CD14-positive monocyte (primary cell): ENCODE measurements around the gene SBF2. TPM values are rescaled to one million over a fixed set of nuclear protein-coding genes. Genes with fewer than 3 reads are reported as not detected.

ENCODE experiments used
- DNase-seq, 3 donors: peaks; one replicate each; pipeline ENCODE4 v3.0.0-alpha.2; 2011 to 2022
- H2AFZ ChIP-seq: 2 replicates; pipeline ENCODE4 v1.6.0; 2012; ENCODE audit warnings: mild to moderate bottlenecking, low read depth, low read length, inconsistent platforms; ENCODE audit not compliant: insufficient read depth, poor library complexity, severe bottlenecking
- H3K27ac ChIP-seq, 2 donors: 1 replicate in 1 of 2; 2 replicates in 1 of 2; pipeline ENCODE4 v1.5.1; 2012 to 2013; ENCODE audit warnings: low read length in 2 of 2, control low read depth in 1 of 2, inconsistent platforms in 1 of 2, low read depth in 1 of 2, mild to moderate bottlenecking in 1 of 2
- H3K27me3 ChIP-seq, 2 donors: one replicate each; pipeline versions ENCODE4 v1.6.0 to v1.6.1; 2011 to 2013; ENCODE audit warnings: low read length in 2 of 2; ENCODE audit not compliant: control insufficient read depth in 2 of 2, insufficient read depth in 2 of 2
- H3K36me3 ChIP-seq, 2 donors: replicated peaks in 1 of 2; 1 replicate in 1 of 2; 2 replicates in 1 of 2; pipeline versions ENCODE4 v1.5.1 to v1.6.1; 2012 to 2013; ENCODE audit warnings: low read length in 2 of 2, control low read depth in 1 of 2, inconsistent platforms in 1 of 2, mild to moderate bottlenecking in 1 of 2; ENCODE audit not compliant: insufficient read depth in 2 of 2, control insufficient read depth in 1 of 2
- H3K4me1 ChIP-seq, 2 donors: 1 replicate in 1 of 2; 2 replicates in 1 of 2; pipeline versions ENCODE4 v1.5.1 to v1.6.1; 2012 to 2013; ENCODE audit warnings: low read length in 2 of 2, control low read depth in 1 of 2, inconsistent platforms in 1 of 2, mild to moderate bottlenecking in 1 of 2, moderate library complexity in 1 of 2; ENCODE audit not compliant: insufficient read depth in 2 of 2, control insufficient read depth in 1 of 2
- H3K4me2 ChIP-seq: replicated peaks from 2 replicates; pipeline ENCODE3; 2012; ENCODE audit warnings: low read length, moderate library complexity, mild to moderate bottlenecking; ENCODE audit not compliant: poor library complexity, severe bottlenecking; ENCODE audit errors: extremely low read depth
- H3K4me3 ChIP-seq, 3 experiments: fragments of 200-600 bp in 1 of 3; sonication (generic) in 1 of 3; replicated peaks in 1 of 3; 1 replicate in 2 of 3; 2 replicates in 1 of 3; pipeline ENCODE4 v1.5.1; 2011 to 2013; ENCODE audit warnings: low read length in 3 of 3, mild to moderate bottlenecking in 3 of 3, control low read depth in 2 of 3, low read depth in 2 of 3, inconsistent platforms in 1 of 3, moderate library complexity in 1 of 3
- H3K79me2 ChIP-seq: 2 replicates; pipeline ENCODE4 v1.6.0; 2012; ENCODE audit warnings: mild to moderate bottlenecking, control low read depth, inconsistent platforms, low read length, moderate library complexity; ENCODE audit not compliant: insufficient read depth
- H3K9ac ChIP-seq: 2 replicates; pipeline ENCODE4 v1.6.0; 2017; ENCODE audit warnings: low read length, mild to moderate bottlenecking; ENCODE audit not compliant: insufficient read depth, poor library complexity, severe bottlenecking
- H3K9me3 ChIP-seq, 2 donors: replicated peaks in 1 of 2; 1 replicate in 1 of 2; 2 replicates in 1 of 2; pipeline versions ENCODE4 v1.5.1 to v1.6.1; 2012 to 2013; ENCODE audit warnings: low read length in 2 of 2, control low read depth in 1 of 2; ENCODE audit not compliant: control insufficient read depth in 1 of 2, insufficient read depth in 1 of 2
- H4K20me1 ChIP-seq: 2 replicates; pipeline ENCODE4 v1.6.0; 2012; ENCODE audit warnings: mild to moderate bottlenecking, low read length, control low read depth, moderate library complexity; ENCODE audit not compliant: insufficient read depth
- H3K27ac Mint-ChIP-seq, 7 donors: one replicate each; pipeline ENCODE4 v1.8.0; 2020; ENCODE audit warnings: mild to moderate bottlenecking in 7 of 7, mixed read lengths in 7 of 7, moderate library complexity in 6 of 7, inconsistent platforms in 2 of 7
- H3K27me3 Mint-ChIP-seq, 3 donors: one replicate each; pipeline ENCODE4 v1.8.0; 2021 to 2022; ENCODE audit warnings: low read depth in 3 of 3, mild to moderate bottlenecking in 3 of 3, mixed read lengths in 3 of 3, moderate library complexity in 3 of 3, inconsistent platforms in 1 of 3
- H3K36me3 Mint-ChIP-seq, 2 donors: one replicate each; pipeline ENCODE4 v1.8.0; 2020; ENCODE audit warnings: mixed read lengths in 2 of 2, inconsistent platforms in 1 of 2, mild to moderate bottlenecking in 1 of 2
- H3K4me1 Mint-ChIP-seq: one replicate; pipeline ENCODE4 v1.8.0; 2020; ENCODE audit warnings: mild to moderate bottlenecking, mixed read lengths
- H3K4me3 Mint-ChIP-seq, 2 donors: one replicate each; pipeline ENCODE4 v1.8.0; 2020; ENCODE audit warnings: mild to moderate bottlenecking in 2 of 2, mixed read lengths in 2 of 2, moderate library complexity in 1 of 2
- H3K9me3 Mint-ChIP-seq, 7 donors: one replicate each; pipeline ENCODE4 v1.8.0; 2020 to 2022; ENCODE audit warnings: mixed read lengths in 7 of 7, mild to moderate bottlenecking in 6 of 7, moderate library complexity in 6 of 7, inconsistent platforms in 2 of 7
- WGBS: methylation state at CpG from one replicate; pipeline ENCODE4 v1.1.5; 2013; ENCODE audit warnings: missing lambda C conversion rate; ENCODE audit not compliant: insufficient coverage; 5-methylcytosine and 5-hydroxymethylcytosine counted together
- intact Hi-C, 2 donors: fragments of 100-400 bp; cut with micrococcal nuclease; formaldehyde crosslinking; loops; one replicate each; pipeline versions ENCODE4 v1.15.0 to v1.15.1; 2023
- polyA plus RNA-seq, 3 donors: library from polyadenylated mRNA; depleted of rRNA in 1 of 3; unstranded in 2 of 3; stranded (reverse) in 1 of 3; fragments of 300-500 nt in 2 of 3; fragments of >200 nt in 1 of 3; fragmentation: Illumina TruSeq in 2 of 3; gene quantifications; 1 replicate in 2 of 3; 2 replicates in 1 of 3; pipeline ENCODE4 v1.2.3, GENCODE V29; 2012 to 2021
- TF ChIP-seq, protein P1 (sequence below): fragments of 200-600 bp; IDR thresholded peaks from one replicate; pipeline ENCODE4 v1.8.0; 2022; ENCODE audit warnings: antibody characterized with exemption, mild to moderate bottlenecking

SBF2 gene
- polyA plus RNA-seq, 3 donors, result 8.9 to 30.7 (median 16.4) TPM

DNA sequence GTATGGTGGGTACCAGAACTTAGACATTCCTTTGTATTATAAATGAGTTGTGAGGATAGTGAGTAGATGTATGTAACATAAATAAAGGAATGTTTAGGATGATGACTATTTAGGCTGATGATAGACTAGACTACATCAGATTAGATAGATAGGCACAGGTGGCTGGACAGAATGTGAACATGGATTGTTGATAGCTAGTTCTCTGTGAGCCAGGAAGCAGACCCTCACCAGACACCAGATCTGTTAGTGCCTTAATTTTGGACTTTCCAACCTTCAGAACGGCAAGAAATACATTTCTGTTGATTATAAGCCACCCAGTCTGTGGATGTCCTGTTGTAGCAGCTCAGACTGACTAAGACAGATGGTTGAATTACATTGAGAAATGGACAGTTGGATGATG is 530.7 kb downstream of the SBF2 start:
- Histone ChIP-seq H3K36me3 (no peaks in the 10 kb centered on the region), H2AFZ (no peak overlapping the region), H3K4me3 (no peak overlapping the region), H3K27ac (no peak overlapping the region), H3K9ac (no peak overlapping the region), H3K9me3 (no peaks in the 10 kb centered on the region), H3K4me1 (peaks cover 12 to 14% of the 10 kb centered on the region in 2 donors), H3K27me3 (no peaks in the 10 kb centered on the region), H3K79me2 (no peaks in the 10 kb centered on the region), H4K20me1 (no peaks in the 10 kb centered on the region), H3K4me2 (no peak overlapping the region)
- intact Hi-C loops, result no loop called here
- TF ChIP-seq, protein P1, sequence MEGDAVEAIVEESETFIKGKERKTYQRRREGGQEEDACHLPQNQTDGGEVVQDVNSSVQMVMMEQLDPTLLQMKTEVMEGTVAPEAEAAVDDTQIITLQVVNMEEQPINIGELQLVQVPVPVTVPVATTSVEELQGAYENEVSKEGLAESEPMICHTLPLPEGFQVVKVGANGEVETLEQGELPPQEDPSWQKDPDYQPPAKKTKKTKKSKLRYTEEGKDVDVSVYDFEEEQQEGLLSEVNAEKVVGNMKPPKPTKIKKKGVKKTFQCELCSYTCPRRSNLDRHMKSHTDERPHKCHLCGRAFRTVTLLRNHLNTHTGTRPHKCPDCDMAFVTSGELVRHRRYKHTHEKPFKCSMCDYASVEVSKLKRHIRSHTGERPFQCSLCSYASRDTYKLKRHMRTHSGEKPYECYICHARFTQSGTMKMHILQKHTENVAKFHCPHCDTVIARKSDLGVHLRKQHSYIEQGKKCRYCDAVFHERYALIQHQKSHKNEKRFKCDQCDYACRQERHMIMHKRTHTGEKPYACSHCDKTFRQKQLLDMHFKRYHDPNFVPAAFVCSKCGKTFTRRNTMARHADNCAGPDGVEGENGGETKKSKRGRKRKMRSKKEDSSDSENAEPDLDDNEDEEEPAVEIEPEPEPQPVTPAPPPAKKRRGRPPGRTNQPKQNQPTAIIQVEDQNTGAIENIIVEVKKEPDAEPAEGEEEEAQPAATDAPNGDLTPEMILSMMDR, result no peak
- Mint-ChIP-seq H3K4me3 (no peak overlapping the region), H3K27me3 (peaks cover 5 to 8% (median 7%) of the 10 kb centered on the region in 3 donors), H3K27ac (no peak overlapping the region), H3K9me3 (peaks cover 0 to 4% (median 0%) of the 10 kb centered on the region in 7 donors), H3K4me1 (peaks cover 18% of the 10 kb centered on the region), H3K36me3 (peaks cover 0 to 8% of the 10 kb centered on the region in 2 donors)
- DNase-seq, result no peak
- no CpG with 5 or more reads among the region's 1 CpG for WGBS

DNA sequence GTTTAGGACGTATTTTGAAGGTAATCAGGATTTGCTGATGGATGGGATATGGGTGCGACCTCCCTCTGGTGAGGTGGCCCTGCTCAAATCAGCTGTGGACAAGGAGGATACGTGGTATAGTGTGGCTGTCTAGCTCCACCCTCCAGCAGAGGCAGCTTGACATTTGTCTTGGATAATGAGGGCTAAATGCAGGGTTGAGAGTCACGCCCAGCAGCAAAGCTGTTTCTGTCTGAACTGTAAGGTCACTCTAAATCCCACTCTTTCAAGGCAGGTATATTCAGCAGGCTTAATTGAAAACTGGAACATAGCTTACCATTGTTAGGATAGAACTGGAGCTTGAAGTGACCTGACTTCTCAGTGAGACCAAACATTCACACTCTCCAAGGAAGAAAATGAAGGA is 531.5 kb downstream of the SBF2 start:
- Histone ChIP-seq H3K4me3 (no peak overlapping the region), H2AFZ (no peak overlapping the region), H3K9ac (no peak overlapping the region), H4K20me1 (no peaks in the 10 kb centered on the region), H3K79me2 (no peaks in the 10 kb centered on the region), H3K4me1 (peaks cover 16 to 22% of the 10 kb centered on the region in 2 donors), H3K27ac (no peak overlapping the region), H3K36me3 (no peaks in the 10 kb centered on the region), H3K9me3 (no peaks in the 10 kb centered on the region), H3K4me2 (no peak overlapping the region), H3K27me3 (no peaks in the 10 kb centered on the region)
- peaks cover 5 to 8% (median 5%) of the 10 kb centered on the region in 3 donors for H3K27me3 Mint-ChIP-seq
- H3K9me3 Mint-ChIP-seq, result peaks cover 0 to under 1% (median 0%) of the 10 kb centered on the region in 7 donors
- TF ChIP-seq, protein P1, result no peak
- WGBS, result 100% methylated on average over 3 of the region's 4 CpGs
- DNase-seq, result no peak
- H3K4me1 Mint-ChIP-seq, result peaks cover 22% of the 10 kb centered on the region
- peaks cover 0 to 8% of the 10 kb centered on the region in 2 donors for H3K36me3 Mint-ChIP-seq
- H3K27ac Mint-ChIP-seq, result no peak overlapping the region
- no peak overlapping the region for H3K4me3 Mint-ChIP-seq
- intact Hi-C loops, result no loop called here
